Dedifferentiated amniotic fluid mesenchymal stem cell (primary cell): Measurements from ENCODE around the gene STRA6.

Experiments used
- DNase-seq: peaks from one replicate; pipeline ENCODE4 v3.0.0-alpha.2; 2016; ENCODE audit errors: extremely low spot score

STRA6 gene

DNA sequence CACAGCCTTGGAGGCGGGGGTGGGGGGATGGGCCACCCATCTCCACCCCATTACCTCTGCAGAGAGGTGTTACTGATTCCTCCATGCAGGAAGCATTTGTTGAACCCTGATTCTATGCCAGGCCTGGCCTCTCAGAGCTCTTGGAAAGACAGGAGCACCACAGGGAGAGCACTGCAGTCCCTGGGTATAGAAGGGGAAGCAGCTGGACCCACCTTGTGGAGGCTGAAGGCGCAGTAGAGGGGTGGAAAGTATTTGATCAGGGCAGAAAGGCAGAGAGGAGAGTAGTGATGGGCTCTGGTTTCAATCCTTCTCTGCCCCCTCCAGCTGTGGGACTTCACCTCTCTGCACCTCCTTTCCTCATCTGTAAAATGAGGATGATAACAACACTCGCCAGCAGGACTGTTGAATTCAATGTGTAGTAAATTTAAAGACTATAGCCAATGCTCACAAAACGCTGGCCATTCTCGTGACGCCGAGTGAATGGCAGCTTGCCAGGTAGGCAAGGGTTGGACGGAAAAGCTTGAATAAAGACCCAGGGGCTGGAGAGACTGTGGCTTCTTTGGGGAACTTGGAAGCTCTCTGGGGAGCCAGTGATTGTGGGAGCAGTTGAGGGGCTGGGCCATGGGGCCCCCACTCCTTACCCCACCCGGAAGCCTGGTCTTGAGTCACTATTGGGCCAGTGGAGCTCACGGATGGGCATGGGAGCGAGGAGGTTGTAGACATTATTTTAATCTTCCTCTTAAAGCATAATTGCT, 25.6 kb upstream of the STRA6 start:
- no peak for DNase-seq

- no peak for DNase-seq
Observed at GRCh38 chr15:74226761-74227540, 24.4 kb upstream of the STRA6 start.

GRCh38 chr15:74225928-74226327, 23.3 kb upstream of the STRA6 start:
- DNase-seq, result no peak

- DNase-seq, result no peak
Observed at GRCh38 chr15:74222240-74223119, 19.9 kb upstream of the STRA6 start.

GRCh38 chr15:74221399-74222239, 19.0 kb upstream of the STRA6 start:
- DNase-seq, result no peak

DNA sequence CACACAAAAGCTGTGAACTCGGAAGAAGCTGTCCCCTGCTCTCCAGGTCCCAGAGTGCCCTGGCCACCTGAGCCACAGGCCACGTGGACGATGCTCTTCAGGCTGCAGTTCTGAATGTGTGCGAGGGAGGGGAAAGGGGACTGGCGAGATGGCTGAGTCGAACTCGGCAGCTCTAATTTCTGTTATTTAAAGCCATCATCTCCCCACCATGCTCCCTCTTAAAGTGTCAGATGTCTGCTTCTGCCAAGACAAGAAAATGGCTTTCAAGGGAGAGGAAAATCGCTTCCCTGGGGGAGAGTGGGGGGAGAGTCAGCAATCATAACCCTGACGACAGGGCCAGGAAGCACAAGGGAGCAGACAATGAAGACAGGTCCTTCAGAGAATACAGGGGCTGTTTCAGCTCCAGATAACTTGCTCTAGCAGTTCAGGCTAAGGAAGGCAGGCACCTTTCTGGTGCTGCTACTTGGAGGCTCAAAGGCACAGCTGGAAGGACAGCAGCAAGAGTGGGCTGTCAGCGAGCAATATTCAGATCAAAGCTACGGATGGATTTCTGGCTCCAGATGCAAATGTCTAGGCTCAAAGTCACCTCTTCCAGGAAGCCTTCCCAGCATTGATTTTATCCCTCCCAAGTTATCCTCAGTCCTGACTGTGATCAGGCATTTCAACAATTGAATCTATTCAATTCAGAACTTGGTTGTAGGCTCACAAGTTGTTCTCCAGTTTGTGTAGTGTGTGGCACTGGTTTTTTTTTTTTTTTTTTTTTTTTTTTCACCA, 18.1 kb upstream of the STRA6 start:
- DNase-seq, result no peak

- no peak for DNase-seq
Observed at GRCh38 chr15:74217907-74218885, 15.6 kb upstream of the STRA6 start.

DNA sequence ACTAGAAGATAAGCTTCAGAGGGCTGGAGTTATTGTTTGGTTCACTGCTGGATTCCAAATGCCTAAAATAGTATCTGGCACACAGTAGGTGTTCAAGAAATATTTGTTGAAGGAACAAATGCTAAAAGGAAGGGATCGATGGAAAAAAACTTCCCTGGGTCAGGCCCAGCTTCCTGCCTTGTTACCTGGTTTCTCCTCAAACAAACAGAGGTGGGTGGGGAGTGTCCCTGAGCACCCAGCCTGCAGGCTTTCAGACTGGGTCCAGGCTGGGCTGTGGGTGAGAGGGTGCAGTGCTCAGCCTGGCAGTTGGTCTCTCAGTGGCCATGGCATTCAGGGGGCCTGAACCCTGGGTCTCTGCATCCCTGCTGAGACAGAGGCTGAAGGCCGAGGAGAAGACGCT, 14.4 kb upstream of the STRA6 start:
- no peak for DNase-seq

GRCh38 chr15:74215958-74216357, 13.4 kb upstream of the STRA6 start:
- no peak for DNase-seq

DNA sequence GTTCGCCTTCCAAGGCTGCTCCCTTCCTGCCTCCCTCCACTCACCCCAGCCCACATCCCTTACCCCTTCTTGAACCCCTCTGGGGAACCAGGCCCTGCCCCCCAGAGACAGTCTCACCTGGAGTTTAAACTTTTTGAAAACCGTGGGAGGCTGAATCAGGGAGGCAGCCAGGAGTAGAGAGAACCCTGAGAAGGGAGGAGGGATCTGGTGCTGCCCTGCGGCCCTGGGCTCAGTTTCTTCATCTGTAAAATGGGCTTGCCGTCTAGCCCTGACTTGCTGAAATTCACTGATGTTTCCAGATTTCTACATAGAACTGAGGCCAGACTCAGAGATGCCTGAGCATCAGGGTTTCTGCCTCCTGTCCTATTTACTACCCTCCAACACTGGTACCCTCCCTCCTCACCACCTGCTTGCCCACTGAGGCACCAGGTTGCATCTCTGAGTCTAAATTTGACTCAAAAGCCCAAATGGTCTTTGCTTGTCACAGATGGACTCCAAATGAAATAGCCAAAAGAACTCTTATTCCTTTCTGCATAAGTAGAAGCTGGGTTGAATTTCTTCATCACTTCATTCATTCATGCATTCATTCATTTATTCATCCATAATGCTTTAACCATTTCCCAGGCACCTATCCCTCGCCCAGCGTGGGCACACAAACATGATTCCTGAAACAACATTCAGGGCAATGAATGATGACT, 11.9 kb upstream of the STRA6 start:
- DNase-seq, result no peak

DNA sequence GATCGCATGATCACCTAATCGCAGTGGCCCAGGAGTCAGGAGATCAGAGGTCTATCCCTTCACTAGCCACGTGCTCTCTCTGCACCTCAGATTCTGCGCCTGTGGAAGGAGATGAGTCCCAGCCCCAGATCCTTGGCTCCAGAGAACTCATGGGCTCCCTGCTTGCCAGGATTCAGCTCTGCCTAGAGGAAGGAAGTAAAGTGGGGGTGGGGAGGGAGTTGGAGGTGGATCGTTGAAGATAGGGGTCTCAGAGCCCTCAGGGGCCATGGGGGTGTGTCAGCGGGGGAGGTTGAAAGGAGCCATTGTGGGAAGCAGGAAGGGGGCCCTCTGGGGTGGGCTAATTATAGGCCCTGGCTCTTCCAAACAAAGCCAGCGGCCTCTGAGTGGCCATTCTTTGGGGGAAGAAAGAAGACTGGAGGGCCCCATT, 11.3 kb upstream of the STRA6 start:
- no peak for DNase-seq

- DNase-seq, result no peak
Observed at GRCh38 chr15:74212494-74212893, 9.9 kb upstream of the STRA6 start.

DNA sequence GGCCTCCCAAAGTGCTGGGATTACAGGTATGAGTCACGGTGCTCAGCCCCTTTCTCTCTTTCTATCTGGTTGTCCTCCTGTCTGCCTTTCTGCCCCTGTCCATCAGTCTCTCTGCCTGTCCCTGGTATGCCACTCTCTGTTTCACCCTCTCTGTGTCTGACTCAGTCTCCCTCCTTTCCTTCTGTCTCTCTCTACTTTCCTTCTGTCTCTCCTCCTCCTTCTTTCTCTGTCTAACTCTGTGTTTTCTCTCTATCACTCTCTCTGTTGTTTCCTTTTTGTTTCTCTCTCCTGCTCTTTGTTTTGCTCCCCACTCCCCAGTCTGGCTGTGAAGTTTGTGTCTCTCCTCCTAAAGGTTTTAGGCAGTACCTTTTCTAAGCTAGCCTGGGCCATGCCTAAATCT, 9.1 kb upstream of the STRA6 start:
- DNase-seq, result no peak

- no peak for DNase-seq
Observed at GRCh38 chr15:74210729-74211128, 8.1 kb upstream of the STRA6 start.

DNA sequence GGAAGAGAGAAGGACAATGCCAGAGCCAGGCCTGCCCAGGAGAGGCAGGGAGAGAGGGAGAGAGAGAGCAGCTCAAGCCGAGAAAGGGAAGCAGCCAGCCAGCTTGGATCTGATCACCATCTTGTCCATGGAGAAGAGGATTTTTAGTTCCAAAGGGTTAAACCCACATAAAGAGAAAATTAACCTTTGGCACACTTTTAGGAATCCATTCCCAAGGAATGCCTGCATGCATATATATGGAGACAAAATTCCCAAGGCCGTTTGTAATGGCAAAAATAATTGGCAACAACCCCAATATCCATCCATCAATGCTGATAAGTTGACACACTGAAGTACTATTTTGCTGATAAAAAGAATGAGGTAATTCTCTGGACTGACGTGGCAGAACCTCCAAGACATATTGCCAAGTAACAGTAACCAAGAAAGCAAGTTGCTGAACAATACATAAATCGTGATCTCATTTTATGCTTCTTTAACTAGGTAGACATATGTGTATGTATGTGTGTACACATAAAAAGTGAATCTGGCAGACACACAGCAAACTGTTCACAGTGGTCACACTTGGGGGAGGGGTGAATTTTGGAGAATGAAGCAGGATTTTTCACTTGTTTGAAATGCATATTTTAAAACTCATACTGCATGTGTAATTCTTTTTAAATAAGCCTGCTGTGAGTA, 7.5 kb upstream of the STRA6 start:
- DNase-seq, result no peak

- DNase-seq, result no peak
Observed at GRCh38 chr15:74209560-74209958, 7.0 kb upstream of the STRA6 start.

DNA sequence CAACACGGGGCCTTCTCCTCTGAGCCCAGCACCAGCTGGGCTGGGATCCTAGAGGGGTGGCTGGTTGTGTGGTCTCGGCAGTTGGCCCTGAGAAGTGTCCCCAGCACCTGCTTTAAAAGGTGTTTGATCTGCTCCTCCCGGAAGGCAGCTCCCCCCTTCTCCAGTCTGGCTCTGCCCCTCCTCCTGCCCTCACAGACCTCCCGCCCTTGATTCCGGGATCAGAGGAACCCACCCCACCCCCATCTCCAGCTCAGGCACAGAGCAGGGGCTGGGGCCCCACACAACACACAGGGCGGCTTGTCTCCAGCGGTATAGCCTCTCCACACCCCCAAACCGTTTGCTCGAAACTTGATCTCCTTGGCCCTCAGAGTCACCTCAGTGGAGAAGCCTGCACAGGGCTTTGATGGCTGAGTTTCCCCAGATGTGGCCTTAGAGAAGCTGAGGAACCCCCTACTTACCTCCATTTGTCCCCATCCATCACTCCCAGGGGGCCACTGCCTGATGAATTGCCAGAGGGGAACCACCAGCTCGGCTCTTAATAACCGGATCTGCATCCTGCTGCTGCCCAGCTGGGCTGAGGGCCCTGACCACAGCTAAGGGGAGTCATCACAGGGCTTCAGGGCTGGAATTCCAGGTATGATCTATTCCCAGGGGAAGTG, 6.4 kb upstream of the STRA6 start:
- DNase-seq, result no peak

DNA sequence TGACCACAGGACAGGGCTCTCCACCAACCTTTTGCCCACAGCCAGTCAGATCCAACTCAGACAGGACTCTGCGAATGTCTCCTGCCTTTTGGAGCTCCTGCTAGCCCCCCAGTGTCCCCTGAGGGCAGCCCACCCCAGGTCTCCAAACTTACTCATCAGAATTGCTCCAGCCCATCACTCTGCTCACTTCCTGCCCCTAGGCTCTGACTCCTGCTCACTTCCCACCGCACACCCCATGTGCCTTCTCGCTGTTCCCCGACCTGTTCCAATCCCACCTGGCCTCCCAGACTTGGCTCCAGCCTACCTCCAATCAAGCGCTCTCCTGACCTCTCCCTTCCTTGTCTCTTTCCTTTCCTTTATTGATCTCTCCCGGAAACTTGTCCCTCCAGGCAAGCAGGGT, 5.9 kb upstream of the STRA6 start:
- no peak for DNase-seq
